ENCODE data around the gene MMS22L. TPM values are rescaled to one million over a fixed set of nuclear protein-coding genes. Genes with fewer than 3 reads are reported as not detected.

Gene MMS22L
- polyA plus RNA-seq, 1 donor (not counting 4 experiments of a cell fraction or from before 2014, with no cell fraction given): 14.3 TPM

DNA sequence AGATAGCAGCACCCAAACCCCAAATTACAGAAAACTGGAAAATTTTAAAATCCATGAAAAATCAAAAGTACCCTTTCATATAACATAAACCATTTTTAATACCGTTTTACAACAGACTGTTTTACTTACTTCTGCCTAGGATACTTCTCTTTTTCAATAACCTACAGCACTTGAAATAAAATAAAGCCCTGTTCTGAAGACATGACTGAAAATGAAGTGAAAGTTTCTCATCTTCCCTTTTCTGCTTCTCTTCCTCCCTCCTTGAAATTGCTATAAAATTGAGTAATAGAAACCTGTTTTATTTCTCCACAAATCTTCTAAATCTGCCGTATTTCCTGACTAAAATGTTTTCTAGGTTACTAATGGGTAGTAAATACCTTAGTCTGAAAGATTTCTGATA lies 20.3 kb downstream of the MMS22L start:
- no peak overlapping the region for H3K27ac ChIP-seq (ENCODE audit: control insufficient read depth, insufficient read depth, low read length)
- DNase-seq (ENCODE audit: low read depth, low spot score) (no peak), FAIRE-seq (no peak)
- no peak overlapping the region for H3K4me3 ChIP-seq (ENCODE audit: control insufficient read depth in 2 of 3, extremely low read depth in 1 of 3, insufficient read depth in 2 of 3, low read depth in 1 of 3, low read length in 3 of 3)
- dilution Hi-C loops (cut with MboI; ENCODE audit: extremely low pct_ligation_motif_present, low sequenced_read_pairs): no loop called here
- TF ChIP-seq, protein P1, sequence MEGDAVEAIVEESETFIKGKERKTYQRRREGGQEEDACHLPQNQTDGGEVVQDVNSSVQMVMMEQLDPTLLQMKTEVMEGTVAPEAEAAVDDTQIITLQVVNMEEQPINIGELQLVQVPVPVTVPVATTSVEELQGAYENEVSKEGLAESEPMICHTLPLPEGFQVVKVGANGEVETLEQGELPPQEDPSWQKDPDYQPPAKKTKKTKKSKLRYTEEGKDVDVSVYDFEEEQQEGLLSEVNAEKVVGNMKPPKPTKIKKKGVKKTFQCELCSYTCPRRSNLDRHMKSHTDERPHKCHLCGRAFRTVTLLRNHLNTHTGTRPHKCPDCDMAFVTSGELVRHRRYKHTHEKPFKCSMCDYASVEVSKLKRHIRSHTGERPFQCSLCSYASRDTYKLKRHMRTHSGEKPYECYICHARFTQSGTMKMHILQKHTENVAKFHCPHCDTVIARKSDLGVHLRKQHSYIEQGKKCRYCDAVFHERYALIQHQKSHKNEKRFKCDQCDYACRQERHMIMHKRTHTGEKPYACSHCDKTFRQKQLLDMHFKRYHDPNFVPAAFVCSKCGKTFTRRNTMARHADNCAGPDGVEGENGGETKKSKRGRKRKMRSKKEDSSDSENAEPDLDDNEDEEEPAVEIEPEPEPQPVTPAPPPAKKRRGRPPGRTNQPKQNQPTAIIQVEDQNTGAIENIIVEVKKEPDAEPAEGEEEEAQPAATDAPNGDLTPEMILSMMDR (optimal IDR thresholded peaks at IDR 0.05 in 1 of 3, IDR thresholded peaks at IDR 0.05 in 1 of 3, conservative IDR thresholded peaks at IDR 0.05 in 1 of 3; ENCODE audit: extremely low read depth in 1 of 3, insufficient read depth in 2 of 3, low read length in 3 of 3): no peak
- TF ChIP-seq EZH2 (IDR thresholded peaks at IDR 0.05; ENCODE audit: low read length): no peak
- no peaks in the 10 kb centered on the region for H3K79me2 ChIP-seq (ENCODE audit: control insufficient read depth, insufficient read depth, low read length)
- no peaks in the 10 kb centered on the region for H4K20me1 ChIP-seq (ENCODE audit: control insufficient read depth, extremely low read depth, insufficient read depth, low read length)
- H3K4me1 ChIP-seq (ENCODE audit: control insufficient read depth, extremely low read depth, insufficient read depth, low read length): no peaks in the 10 kb centered on the region
- no peaks in the 10 kb centered on the region for H3K27me3 ChIP-seq (ENCODE audit: control insufficient read depth, extremely low read depth, insufficient read depth, low read length)
- no peak overlapping the region for H3K4me2 ChIP-seq (ENCODE audit: control insufficient read depth, extremely low read depth, insufficient read depth, low read depth, low read length)
- no peaks in the 10 kb centered on the region for H3K9me1 ChIP-seq (ENCODE audit: control insufficient read depth, extremely low read depth, insufficient read depth, low read length)
- no peaks in the 10 kb centered on the region for H3K36me3 ChIP-seq (ENCODE audit: control insufficient read depth in 2 of 2, extremely low read depth in 1 of 2, insufficient read depth in 2 of 2, low read length in 2 of 2)
- H3K9me3 ChIP-seq (ENCODE audit: control insufficient read depth, low read depth, low read length): no peaks in the 10 kb centered on the region
- no peak overlapping the region for H3K9ac ChIP-seq (ENCODE audit: control insufficient read depth, extremely low read depth, insufficient read depth, low read length)
- no peak overlapping the region for H2AFZ ChIP-seq (ENCODE audit: control insufficient read depth, low read length)

DNA sequence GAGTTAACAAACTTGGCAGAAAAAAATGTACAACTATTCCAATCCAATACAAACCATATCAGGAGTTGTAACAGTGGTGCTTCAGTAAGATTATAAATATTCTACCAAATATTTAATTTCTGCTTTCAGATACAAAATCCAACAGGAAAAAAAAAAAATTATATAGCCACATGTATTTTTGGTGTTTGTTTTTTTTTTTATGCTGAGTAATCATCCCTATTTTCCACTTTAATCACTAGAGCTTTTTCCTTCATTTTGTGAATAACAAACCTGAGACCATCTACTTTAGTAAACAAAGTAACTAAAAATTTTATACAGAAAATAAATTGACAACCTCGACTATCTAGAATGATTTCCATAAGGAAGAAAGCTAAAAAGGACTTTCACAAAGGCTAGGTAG lies 36.2 kb downstream of the MMS22L start:
- Histone ChIP-seq H3K4me3 (ENCODE audit: control insufficient read depth in 2 of 3, extremely low read depth in 1 of 3, insufficient read depth in 2 of 3, low read depth in 1 of 3, low read length in 3 of 3) (no peak overlapping the region), H3K36me3 (ENCODE audit: control insufficient read depth in 2 of 2, extremely low read depth in 1 of 2, insufficient read depth in 2 of 2, low read length in 2 of 2) (peaks cover 0 to 6% of the 10 kb centered on the region in 2 experiments), H3K9ac (ENCODE audit: control insufficient read depth, extremely low read depth, insufficient read depth, low read length) (no peak overlapping the region), H3K27ac (ENCODE audit: control insufficient read depth, insufficient read depth, low read length) (no peak overlapping the region), H2AFZ (ENCODE audit: control insufficient read depth, low read length) (no peak overlapping the region), H3K27me3 (ENCODE audit: control insufficient read depth, extremely low read depth, insufficient read depth, low read length) (no peaks in the 10 kb centered on the region), H3K4me1 (ENCODE audit: control insufficient read depth, extremely low read depth, insufficient read depth, low read length) (no peaks in the 10 kb centered on the region), H3K79me2 (ENCODE audit: control insufficient read depth, insufficient read depth, low read length) (no peaks in the 10 kb centered on the region), H3K9me1 (ENCODE audit: control insufficient read depth, extremely low read depth, insufficient read depth, low read length) (no peaks in the 10 kb centered on the region), H4K20me1 (ENCODE audit: control insufficient read depth, extremely low read depth, insufficient read depth, low read length) (no peaks in the 10 kb centered on the region), H3K9me3 (ENCODE audit: control insufficient read depth, low read depth, low read length) (no peaks in the 10 kb centered on the region), H3K4me2 (ENCODE audit: control insufficient read depth, extremely low read depth, insufficient read depth, low read depth, low read length) (no peak overlapping the region)
- DNase-seq (ENCODE audit: low read depth, low spot score) (no peak), FAIRE-seq (no peak)
- TF ChIP-seq, protein P1 (optimal IDR thresholded peaks at IDR 0.05 in 1 of 3, IDR thresholded peaks at IDR 0.05 in 1 of 3, conservative IDR thresholded peaks at IDR 0.05 in 1 of 3; ENCODE audit: extremely low read depth in 1 of 3, insufficient read depth in 2 of 3, low read length in 3 of 3): no peak
- TF ChIP-seq EZH2 (IDR thresholded peaks at IDR 0.05; ENCODE audit: low read length): no peak
- dilution Hi-C loops (cut with MboI; ENCODE audit: extremely low pct_ligation_motif_present, low sequenced_read_pairs): no loop called here
